T-helper 2 cell treated with Interferon-gamma antibody and Interleukin-4, amounts not matched to agents 5 μg/mL and 100 μg/mL, for 36 hours (primary cell): ENCODE data around the gene CPNE6.

ENCODE experiments used
- DNase-seq: peaks from one replicate; pipeline ENCODE4 v3.0.0; 2021; ENCODE audit warnings: low spot score
- H3K27ac Mint-ChIP-seq: one replicate; pipeline ENCODE4 v1.8.0; 2021; ENCODE audit warnings: mild to moderate bottlenecking, mixed read lengths
- H3K27me3 Mint-ChIP-seq: one replicate; pipeline ENCODE4 v1.8.0; 2021; ENCODE audit warnings: low read depth, mixed read lengths
- H3K36me3 Mint-ChIP-seq: one replicate; pipeline ENCODE4 v1.8.0; 2021; ENCODE audit warnings: low read depth, mixed read lengths
- H3K4me1 Mint-ChIP-seq: one replicate; pipeline ENCODE4 v1.8.0; 2021; ENCODE audit warnings: low read depth, mixed read lengths
- H3K4me3 Mint-ChIP-seq: one replicate; pipeline ENCODE4 v1.8.0; 2022; ENCODE audit warnings: mild to moderate bottlenecking, moderate library complexity, mixed read lengths
- H3K9me3 Mint-ChIP-seq: one replicate; pipeline ENCODE4 v1.8.0; 2021; ENCODE audit warnings: mixed read lengths

Gene CPNE6

GRCh38 chr14:24106672-24107271 is 35.4 kb downstream of the CPNE6 start:
- no peak overlapping the region for H3K4me3 Mint-ChIP-seq
- no peak overlapping the region for H3K27ac Mint-ChIP-seq

GRCh38 chr14:24108336-24108874 is 37.0 kb downstream of the CPNE6 start:
- peak overlapping the region; percentile 50 for H3K4me3 Mint-ChIP-seq
- peaks cover 3% of the 10 kb centered on the region for H3K9me3 Mint-ChIP-seq
- no peak for DNase-seq
- peak overlapping the region; percentile 96 for H3K27ac Mint-ChIP-seq
- peaks cover 18% of the 10 kb centered on the region for H3K4me1 Mint-ChIP-seq
- H3K36me3 Mint-ChIP-seq = peaks cover 17% of the 10 kb centered on the region
- H3K27me3 Mint-ChIP-seq = no peaks in the 10 kb centered on the region

More at GRCh38 chr14:24106672-24107271, 35.4 kb downstream of the CPNE6 start:
- DNase-seq = no peak
- no peaks in the 10 kb centered on the region for H3K27me3 Mint-ChIP-seq
- H3K36me3 Mint-ChIP-seq = peaks cover 29% of the 10 kb centered on the region
- peaks cover 18% of the 10 kb centered on the region for H3K4me1 Mint-ChIP-seq
- H3K9me3 Mint-ChIP-seq = peaks cover 3% of the 10 kb centered on the region

DNA sequence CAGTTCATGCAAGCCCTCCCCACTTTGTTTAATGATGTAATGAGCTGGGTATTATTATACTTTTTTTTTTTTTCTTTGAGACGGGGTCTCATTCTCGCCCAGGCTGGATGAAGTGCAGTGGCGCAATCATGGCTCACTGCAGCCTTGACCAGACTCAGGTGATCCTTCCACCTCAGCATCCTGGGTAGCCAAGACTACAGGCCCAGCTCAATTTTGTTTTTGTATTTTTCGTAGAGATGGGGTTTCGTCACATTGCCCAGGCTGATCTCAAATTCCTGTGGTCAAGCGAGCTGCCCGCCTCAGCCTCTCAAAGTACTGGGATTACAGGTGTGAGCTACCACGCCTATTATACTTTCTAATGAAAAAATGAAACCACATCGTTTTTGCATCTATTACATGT is 38.7 kb downstream of the CPNE6 start:
- H3K4me1 Mint-ChIP-seq = peaks cover 18% of the 10 kb centered on the region
- no peak overlapping the region for H3K4me3 Mint-ChIP-seq
- H3K27ac Mint-ChIP-seq = no peak overlapping the region
- H3K27me3 Mint-ChIP-seq = no peaks in the 10 kb centered on the region
- no peaks in the 10 kb centered on the region for H3K9me3 Mint-ChIP-seq
- DNase-seq = no peak
- H3K36me3 Mint-ChIP-seq = peaks cover 3% of the 10 kb centered on the region

DNA sequence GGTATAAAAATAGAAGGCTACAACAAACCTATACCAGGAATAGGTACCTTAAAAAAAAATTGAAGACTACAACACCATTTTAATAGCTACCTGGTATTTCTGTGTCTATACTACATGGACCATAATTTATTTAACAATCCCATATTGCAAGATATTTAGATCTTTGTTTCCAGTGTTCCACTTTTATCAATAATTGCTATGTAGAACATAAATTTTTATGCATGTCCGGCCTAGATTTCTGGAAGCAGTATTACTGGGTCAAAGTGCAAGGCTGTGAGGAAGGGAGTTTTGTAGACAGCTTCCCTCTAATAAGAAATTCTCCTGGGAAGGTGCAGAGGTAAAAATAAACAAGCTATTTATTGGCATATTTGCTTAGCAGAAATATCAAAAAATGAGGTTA is 39.2 kb downstream of the CPNE6 start:
- no peak for DNase-seq
- H3K9me3 Mint-ChIP-seq = no peaks in the 10 kb centered on the region
- H3K4me1 Mint-ChIP-seq = peaks cover 22% of the 10 kb centered on the region
- peaks cover 5% of the 10 kb centered on the region for H3K36me3 Mint-ChIP-seq
- H3K27me3 Mint-ChIP-seq = no peaks in the 10 kb centered on the region
- no peak overlapping the region for H3K4me3 Mint-ChIP-seq
- no peak overlapping the region for H3K27ac Mint-ChIP-seq

DNA sequence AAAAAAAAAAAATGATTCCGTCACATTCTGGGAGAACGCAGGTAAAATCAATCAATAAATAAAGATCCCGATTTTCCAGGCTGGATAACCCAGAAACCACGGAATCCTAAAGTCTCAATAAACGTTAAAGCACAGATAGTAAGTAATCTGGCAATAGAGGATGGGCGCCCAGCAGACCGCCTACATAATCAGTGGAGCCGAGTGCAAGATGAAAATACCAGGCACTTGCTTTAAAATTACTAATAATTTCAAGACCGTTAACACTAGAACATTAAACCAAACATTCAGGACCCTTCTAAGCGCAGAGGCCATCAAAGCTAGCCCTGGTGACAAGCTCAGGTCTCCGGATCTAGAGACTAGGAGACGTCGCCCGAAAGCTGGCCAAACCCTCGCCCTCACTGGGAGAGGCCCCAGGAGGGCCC is 42.0 kb downstream of the CPNE6 start:
- Mint-ChIP-seq H3K9me3 (no peaks in the 10 kb centered on the region), H3K4me3 (peak overlapping the region; percentile 92), H3K27ac (peak overlapping the region; percentile 97), H3K36me3 (peaks cover 27% of the 10 kb centered on the region), H3K27me3 (no peaks in the 10 kb centered on the region), H3K4me1 (peaks cover 32% of the 10 kb centered on the region)
- no peak for DNase-seq

DNA sequence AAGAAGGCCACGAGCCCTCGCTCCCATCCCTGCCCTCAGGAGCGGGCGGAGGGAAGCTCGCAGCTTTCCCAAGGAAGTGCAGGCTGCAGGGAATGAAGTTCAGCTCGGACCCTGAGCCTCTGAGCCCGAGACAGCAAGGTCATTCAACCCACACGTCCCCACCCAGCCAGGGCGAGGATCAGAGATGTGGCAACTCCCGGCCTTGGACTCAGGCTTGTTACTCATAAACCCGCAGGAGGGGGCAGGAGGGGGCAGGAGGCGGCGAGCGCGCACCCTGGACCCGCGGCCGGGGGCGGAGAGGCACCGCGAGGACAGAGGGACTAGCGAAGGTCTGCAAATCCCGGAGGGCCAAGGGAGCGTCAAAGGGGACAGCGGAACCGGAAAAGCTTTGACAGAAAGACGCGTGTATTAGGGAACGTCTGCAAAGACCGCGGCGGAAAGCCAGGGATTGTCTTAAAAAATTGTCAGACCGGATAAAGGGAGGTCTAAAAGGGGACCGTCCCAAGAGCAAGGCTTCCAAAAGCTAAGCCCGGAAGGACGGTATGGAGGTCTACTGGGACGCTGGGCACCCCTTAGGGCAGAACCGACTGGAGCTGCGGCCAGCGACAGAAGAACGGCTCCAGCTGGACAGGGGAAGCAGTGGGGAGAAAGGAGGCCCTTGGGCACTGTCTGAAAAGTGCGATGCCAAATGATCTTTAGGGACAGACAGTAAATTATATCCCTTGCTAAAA is 42.6 kb downstream of the CPNE6 start:
- Mint-ChIP-seq H3K9me3 (no peaks in the 10 kb centered on the region), H3K4me1 (peaks cover 29% of the 10 kb centered on the region), H3K27ac (peak overlapping the region; percentile 97), H3K36me3 (peaks cover 32% of the 10 kb centered on the region), H3K4me3 (peak overlapping the region; percentile 92), H3K27me3 (no peaks in the 10 kb centered on the region)
- DNase-seq = peak; percentile 88

- Mint-ChIP-seq H3K36me3 (peaks cover 40% of the 10 kb centered on the region), H3K27me3 (no peaks in the 10 kb centered on the region), H3K4me3 (peak within 1 kb of the TSS; percentile 92), H3K27ac (peak within 1 kb of the TSS; percentile 97), H3K4me1 (peaks cover 27% of the 10 kb centered on the region), H3K9me3 (no peaks in the 10 kb centered on the region)
- peak; percentile 99 for DNase-seq
Measured at GRCh38 chr14:24114532-24115421, 43.4 kb downstream of the CPNE6 start, which contains the start of the genes DCAF11 and NRL. Gene DCAF11, plus strand, starts transcription at chr14:24114777. Its CDS starts 818 bp downstream, at chr14:24115595. Gene NRL, minus strand, starts transcription at chr14:24114949. Its CDS starts 32,101 bp downstream, at chr14:24082848.

- no peak for DNase-seq
- H3K4me1 Mint-ChIP-seq = peaks cover 26% of the 10 kb centered on the region
- H3K4me3 Mint-ChIP-seq = peak overlapping the region; percentile 92
- no peaks in the 10 kb centered on the region for H3K9me3 Mint-ChIP-seq
- H3K36me3 Mint-ChIP-seq = peaks cover 43% of the 10 kb centered on the region
- peak overlapping the region; percentile 97 for H3K27ac Mint-ChIP-seq
- H3K27me3 Mint-ChIP-seq = no peaks in the 10 kb centered on the region
Measured at GRCh38 chr14:24115422-24116127, 44.2 kb downstream of the CPNE6 start.

DNA sequence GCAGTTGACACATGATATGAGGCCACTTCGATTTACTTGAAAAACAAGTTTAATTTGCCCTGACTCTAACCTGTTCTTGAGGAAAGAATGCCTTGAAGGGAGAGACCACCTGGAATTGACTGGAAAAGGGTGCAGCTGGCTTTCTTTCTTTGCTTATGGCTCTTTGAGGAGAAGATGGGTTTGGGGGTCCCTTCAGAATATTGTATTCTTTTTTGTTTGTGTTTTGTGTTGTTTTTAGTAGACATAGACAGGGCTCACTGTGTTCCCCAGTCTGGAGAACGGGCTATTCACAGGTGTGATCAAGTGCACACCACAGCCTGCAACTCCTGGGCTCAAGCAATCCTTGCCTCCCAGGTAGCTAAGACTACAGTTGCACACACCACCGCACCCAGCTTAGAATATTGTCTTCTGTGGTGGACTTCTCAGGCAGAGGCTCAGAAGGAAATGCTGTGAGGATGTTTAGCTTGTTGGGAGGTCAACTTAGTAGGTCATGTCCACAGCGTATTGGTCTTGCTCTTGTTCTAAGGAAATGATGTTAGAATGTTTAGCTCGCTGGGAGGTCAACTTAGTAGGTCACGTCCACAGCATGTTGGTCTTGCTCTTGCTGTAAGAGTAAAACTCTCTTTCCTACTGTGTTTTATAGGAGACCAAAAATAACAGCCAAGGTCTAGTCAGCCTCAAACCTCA is 44.9 kb downstream of the CPNE6 start:
- H3K36me3 Mint-ChIP-seq = peaks cover 48% of the 10 kb centered on the region
- no peaks in the 10 kb centered on the region for H3K9me3 Mint-ChIP-seq
- peak overlapping the region; percentile 92 for H3K4me3 Mint-ChIP-seq
- peaks cover 25% of the 10 kb centered on the region for H3K4me1 Mint-ChIP-seq
- peak overlapping the region; percentile 97 for H3K27ac Mint-ChIP-seq
- DNase-seq = no peak
- no peaks in the 10 kb centered on the region for H3K27me3 Mint-ChIP-seq

DNA sequence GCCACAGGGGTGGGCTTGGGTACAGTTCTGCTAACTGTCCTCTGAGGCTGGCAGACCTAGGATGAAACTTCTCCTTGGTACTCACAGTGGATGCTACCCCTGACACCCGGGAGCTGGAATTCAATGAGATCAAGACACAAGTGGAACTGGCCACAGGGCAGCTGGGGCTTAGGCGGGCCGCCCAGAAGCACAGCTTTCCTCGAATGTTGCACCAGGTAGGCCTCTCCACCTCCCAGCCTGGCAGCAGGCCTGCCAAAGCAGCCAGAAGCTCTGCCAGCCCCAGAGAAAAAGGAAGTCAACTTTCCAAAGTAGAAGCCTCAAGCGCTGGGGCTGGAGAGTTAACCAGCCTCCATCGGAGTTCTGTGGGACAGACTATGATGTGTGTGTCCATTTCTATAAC is 45.8 kb downstream of the CPNE6 start:
- no peaks in the 10 kb centered on the region for H3K9me3 Mint-ChIP-seq
- H3K36me3 Mint-ChIP-seq = peaks cover 53% of the 10 kb centered on the region
- no peaks in the 10 kb centered on the region for H3K27me3 Mint-ChIP-seq
- H3K4me1 Mint-ChIP-seq = peaks cover 25% of the 10 kb centered on the region
- no peak for DNase-seq
- H3K4me3 Mint-ChIP-seq = no peak overlapping the region
- no peak overlapping the region for H3K27ac Mint-ChIP-seq

- Mint-ChIP-seq H3K9me3 (no peaks in the 10 kb centered on the region), H3K4me3 (no peak overlapping the region), H3K27me3 (no peaks in the 10 kb centered on the region), H3K36me3 (peaks cover 68% of the 10 kb centered on the region), H3K27ac (no peak overlapping the region), H3K4me1 (peaks cover 25% of the 10 kb centered on the region)
- DNase-seq = no peak
Measured at GRCh38 chr14:24119691-24120090, 48.3 kb downstream of the CPNE6 start.

- no peak overlapping the region for H3K27ac Mint-ChIP-seq
Measured at GRCh38 chr14:24121210-24121609, 49.8 kb downstream of the CPNE6 start.

GRCh38 chr14:24122416-24122815 is 51.1 kb downstream of the CPNE6 start:
- Mint-ChIP-seq H3K4me1 (peaks cover 8% of the 10 kb centered on the region), H3K27ac (no peak overlapping the region), H3K9me3 (no peaks in the 10 kb centered on the region), H3K27me3 (no peaks in the 10 kb centered on the region), H3K36me3 (peaks cover 53% of the 10 kb centered on the region), H3K4me3 (no peak overlapping the region)
- DNase-seq = no peak

More at GRCh38 chr14:24121210-24121609, 49.8 kb downstream of the CPNE6 start:
- peaks cover 14% of the 10 kb centered on the region for H3K4me1 Mint-ChIP-seq
- H3K9me3 Mint-ChIP-seq = no peaks in the 10 kb centered on the region
- H3K36me3 Mint-ChIP-seq = peaks cover 60% of the 10 kb centered on the region
- H3K4me3 Mint-ChIP-seq = no peak overlapping the region
- no peaks in the 10 kb centered on the region for H3K27me3 Mint-ChIP-seq
- DNase-seq = no peak
